Tibial nerve (tissue), 4 donors: ENCODE results near the gene SMIM35.

Source experiments
- CTCF ChIP-seq, 5 experiments: fragments of 200-600 bp in 3 of 5; fragments of 450-650 bp in 2 of 5; sonication (generic) in 3 of 5; IDR thresholded peaks; one replicate each; pipeline ENCODE4 v1.5.1; 2016 to 2019; ENCODE audit warnings: antibody characterized with exemption in 5 of 5, mild to moderate bottlenecking in 3 of 5, moderate library complexity in 2 of 5
- EP300 ChIP-seq, 2 donors: sonication (generic); formaldehyde crosslinking; IDR thresholded peaks; one replicate each; pipeline ENCODE4 v1.6.1; 2017; ENCODE audit warnings: antibody characterized with exemption in 2 of 2, mild to moderate bottlenecking in 1 of 2
- POLR2A ChIP-seq, 2 donors: fragments of 450-650 bp; IDR thresholded peaks; one replicate each; pipeline ENCODE4 v1.6.1; 2017; ENCODE audit warnings: antibody characterized with exemption in 2 of 2, mild to moderate bottlenecking in 2 of 2, moderate library complexity in 2 of 2

DNA sequence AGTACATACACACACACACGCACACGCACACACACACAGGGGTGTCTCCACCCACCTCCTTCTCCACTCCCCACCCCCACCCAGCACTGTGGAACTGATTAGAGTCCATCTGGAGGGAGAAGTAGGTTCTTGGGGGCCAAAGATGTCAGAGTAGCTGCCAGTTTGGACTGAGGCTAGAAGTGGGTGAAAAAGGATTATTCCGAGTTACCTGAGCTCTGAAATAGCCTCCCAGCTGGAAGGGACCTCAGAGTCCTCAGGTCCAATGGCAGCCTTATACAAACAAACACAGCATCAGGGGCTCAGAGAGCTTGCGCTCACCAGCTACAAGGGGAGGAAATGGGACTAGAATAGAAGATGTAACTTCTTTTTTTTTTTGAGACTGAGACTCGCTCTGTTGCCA, 79.7 kb downstream of the SMIM35 start:
- no peak for TF ChIP-seq CTCF (IDR thresholded peaks at IDR 0.05)
- no peak for TF ChIP-seq EP300 (IDR thresholded peaks at IDR 0.05)
- no peak for TF ChIP-seq POLR2A (IDR thresholded peaks at IDR 0.05)
